HG02943 (cell line): ENCODE results near the gene VPS13C.
"Not testable (repeated sequence)": the region's sequence is repeated elsewhere in the genome, so short reads cannot be mapped to it uniquely, and the experiment has no call there.

ENCODE experiments used
- ATAC-seq: cut with Tn5 transposase; IDR thresholded peaks from one replicate; pipeline ENCODE4 v1.9.1; 2021; ENCODE audit warnings: mild to moderate bottlenecking, low read depth, moderate library complexity; ENCODE audit not compliant: unreplicated experiment

The VPS13C gene

DNA sequence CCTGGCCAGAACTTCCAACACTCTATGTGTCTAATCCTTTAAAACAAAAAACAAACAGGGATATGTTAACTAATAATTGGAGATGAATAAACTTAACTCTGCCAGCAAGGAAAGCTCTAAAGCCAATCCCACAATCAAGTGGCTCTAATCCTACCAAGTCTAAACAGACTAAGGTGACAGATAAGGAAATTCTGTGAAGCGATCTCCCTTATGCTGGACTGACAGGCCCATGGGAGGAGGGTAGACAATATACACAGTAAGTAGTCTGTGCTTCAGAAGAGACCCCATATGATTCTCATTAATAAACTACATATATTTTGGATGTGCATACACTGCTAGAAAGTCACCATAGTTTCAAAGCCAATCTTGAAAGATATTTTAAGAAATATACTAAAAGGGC, 10.1 kb downstream of the VPS13C start:
- ATAC-seq: no peak

GRCh38 chr15:62048254-62048653, 12.0 kb downstream of the VPS13C start:
- ATAC-seq: not testable (repeated sequence)

- ATAC-seq: no peak
Measured at GRCh38 chr15:62047282-62047827, 12.9 kb downstream of the VPS13C start.

DNA sequence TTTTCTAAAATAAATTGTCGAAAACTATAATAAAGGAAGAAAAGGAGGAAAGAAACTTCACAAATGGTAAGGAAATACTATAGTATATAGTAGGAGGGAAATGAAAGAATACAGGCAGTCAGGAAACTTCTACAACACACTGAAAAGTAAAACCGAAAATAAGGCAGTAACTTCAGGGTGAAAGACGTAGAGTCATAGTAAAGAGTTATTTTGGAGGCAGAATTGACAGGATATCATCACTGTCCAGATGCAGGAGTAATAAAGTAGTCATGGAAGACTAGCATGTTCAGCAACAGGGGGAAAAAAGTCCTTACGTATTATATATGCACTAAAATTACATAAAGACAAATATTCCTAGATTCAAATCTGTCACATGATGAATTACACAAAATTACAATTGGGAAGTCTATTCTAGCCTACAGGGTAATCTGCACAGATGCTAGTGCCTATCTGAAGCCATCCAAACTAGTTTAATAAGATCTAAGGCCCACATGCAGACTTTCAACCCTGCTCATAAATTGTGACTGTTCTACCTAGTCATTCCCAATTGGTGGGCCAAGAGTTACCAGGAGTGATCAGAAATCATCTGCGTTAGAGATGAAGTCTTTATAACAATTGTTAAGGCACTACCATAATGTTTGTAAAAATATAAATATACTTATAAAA, 14.0 kb downstream of the VPS13C start:
- ATAC-seq: peak; percentile 76

DNA sequence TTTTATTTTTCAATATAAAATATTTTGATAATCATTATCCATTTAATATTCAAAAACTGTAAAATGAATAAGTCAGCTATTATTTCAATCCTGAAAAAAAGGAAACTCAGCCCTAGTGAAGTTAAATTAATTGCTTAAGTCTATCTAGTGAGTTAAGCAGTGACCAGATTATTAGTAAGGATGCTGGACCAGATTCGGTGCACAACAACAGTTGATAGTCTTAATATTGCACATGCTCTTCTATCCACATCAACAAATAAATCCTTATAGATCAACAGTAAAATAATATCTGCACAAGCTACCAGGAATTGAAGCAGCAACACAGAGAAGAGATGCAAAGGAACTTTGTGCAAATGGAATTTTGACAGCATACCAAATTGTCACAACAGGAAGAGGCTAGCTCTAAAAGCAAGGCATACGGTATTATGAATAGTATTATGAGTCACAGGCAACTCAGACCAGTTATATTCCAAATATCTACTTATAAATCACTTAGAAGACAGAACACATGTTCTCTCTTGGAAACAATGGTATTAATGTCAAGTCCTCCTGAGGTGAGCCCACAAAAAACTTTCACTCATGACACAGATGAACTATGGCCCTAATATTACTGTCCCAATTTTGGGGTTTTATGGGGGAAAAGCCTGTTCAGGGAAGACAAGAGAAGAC, 24.9 kb downstream of the VPS13C start:
- no peak for ATAC-seq

- no peak for ATAC-seq
Measured at GRCh38 chr15:62027916-62028315, 32.3 kb downstream of the VPS13C start.

- ATAC-seq: no peak
Measured at GRCh38 chr15:62027263-62027565, 33.0 kb downstream of the VPS13C start.

GRCh38 chr15:62026487-62027262, 33.6 kb downstream of the VPS13C start:
- no peak for ATAC-seq

DNA sequence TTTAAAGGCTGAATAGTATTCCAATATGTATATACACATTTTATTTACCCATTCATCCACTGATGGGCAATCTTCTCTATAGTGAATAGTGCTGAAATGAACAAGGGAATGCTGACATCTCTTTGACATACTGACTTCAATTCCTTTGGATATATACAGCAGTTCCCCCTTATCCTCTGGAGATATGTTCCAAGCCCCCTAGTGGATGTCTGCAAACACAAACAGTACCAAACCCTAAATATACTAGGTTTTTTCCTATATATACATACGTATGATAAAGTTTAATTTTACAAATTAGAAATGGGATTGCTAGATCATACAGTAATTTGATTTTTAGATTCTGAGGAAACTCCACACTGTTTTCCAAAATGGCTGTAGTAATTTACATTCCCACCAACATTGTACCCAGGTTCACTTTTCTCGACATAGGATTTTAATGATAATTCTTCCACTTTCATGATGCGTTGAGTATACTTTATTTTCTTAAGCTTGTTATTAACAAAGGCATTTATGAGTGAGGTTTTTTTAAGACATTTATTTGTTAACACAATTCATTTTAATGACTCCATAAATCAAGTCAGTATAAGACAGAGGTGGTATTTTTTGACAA, 38.2 kb downstream of the VPS13C start:
- ATAC-seq: no peak

DNA sequence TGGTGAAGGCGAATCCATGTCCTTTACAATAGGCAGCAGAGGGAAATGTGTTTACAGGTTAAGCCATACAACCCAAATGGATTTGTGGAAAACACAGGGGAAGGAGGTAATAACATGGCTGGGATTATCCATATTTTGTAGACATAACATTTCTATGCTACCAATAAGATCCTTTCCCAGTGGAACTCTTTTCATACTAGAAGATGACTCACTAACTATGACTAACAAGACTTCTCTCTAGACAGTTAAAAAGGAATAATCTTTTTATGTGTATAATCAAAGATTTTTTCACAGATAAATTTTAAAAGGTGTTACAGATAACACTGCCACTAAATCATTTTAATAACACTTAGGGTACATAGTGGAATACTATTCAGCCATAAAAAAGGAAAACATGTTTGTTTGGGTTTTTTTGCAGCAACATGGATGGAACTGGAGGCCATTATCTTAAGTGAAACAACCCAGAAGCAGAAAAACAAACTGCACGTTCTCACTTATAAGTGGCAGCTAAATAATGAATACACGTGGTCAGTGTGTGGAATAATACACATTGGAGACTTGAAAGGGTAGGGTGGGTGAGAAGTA, 39.6 kb downstream of the VPS13C start:
- ATAC-seq: no peak

GRCh38 chr15:62005354-62005753, 54.9 kb downstream of the VPS13C start:
- not testable (repeated sequence) for ATAC-seq

DNA sequence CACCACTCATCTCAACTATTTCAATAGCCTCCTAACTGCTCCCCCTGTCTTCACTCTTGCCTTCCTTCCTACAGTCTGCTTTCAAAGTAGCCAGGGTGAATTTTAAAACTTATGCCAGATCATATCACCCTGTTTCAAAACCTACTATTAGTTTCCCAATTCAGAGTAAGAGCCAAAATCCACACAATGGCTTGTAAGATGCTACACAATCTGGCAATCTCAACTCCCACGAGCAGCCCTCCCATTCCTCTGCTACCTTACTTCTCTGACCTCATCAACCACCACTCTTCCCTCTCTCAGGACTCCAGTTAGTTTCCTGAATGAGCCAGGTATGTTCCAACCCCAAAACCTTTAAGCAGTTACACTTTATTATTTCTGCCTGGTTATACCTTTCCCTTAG, 62.5 kb downstream of the VPS13C start:
- ATAC-seq: no peak

GRCh38 chr15:61996056-61996635, 64.1 kb downstream of the VPS13C start:
- ATAC-seq: no peak

GRCh38 chr15:61994216-61994615, 66.0 kb downstream of the VPS13C start:
- ATAC-seq: no peak

DNA sequence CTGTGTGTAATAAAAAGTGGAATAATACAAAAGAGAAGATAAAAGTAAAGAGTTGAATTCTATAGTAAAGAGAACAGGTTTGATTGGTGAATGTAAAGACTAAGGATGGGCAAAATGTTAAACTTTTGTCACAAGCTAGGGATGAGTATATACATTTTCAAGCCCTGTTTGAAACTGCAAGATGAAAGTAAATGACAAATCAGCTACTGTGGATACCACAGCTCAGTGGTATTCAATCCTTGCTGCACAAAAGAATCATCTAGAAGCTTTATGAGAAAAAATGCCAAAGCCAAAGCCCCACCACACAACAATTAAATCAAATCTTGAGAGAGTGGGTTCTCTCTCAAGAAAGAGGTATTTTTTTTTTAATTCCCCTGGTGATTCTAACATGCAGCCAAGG, 67.7 kb downstream of the VPS13C start:
- no peak for ATAC-seq

DNA sequence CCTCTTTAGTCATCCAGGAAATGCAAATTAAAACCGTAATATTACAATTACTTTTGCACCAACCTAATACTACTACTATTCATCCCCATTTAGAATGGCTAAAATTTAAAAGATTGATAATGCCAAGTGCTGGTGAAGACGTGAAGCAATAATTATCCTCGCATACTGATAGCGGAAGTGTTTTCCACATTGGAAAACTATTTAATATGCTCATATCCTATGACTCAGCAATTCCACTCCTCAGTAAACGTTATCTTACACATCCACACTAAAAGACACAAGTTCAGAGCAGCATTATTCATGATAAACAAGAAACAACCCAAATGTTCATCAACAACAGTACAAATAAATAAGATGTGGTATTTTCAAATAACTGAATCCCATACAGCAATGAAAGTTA, 70.6 kb downstream of the VPS13C start:
- ATAC-seq: no peak

DNA sequence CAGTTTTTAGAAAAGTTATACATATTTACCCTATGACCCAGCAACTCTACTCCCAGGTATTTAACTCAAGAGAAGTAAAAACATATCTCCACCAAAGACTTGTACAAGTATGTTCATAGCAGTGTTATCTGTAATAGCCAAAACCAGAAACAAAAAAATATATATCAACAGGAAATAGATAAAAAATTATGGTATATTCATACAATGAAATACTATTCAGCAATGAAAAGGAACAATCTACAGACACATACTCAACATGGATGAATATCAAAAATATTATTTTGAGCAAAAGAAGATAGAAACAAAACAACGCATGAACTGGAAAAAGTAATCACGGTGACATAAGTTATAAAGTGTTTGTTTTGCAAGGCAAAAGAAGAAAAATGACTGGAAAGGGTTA, 72.4 kb downstream of the VPS13C start:
- ATAC-seq: no peak

DNA sequence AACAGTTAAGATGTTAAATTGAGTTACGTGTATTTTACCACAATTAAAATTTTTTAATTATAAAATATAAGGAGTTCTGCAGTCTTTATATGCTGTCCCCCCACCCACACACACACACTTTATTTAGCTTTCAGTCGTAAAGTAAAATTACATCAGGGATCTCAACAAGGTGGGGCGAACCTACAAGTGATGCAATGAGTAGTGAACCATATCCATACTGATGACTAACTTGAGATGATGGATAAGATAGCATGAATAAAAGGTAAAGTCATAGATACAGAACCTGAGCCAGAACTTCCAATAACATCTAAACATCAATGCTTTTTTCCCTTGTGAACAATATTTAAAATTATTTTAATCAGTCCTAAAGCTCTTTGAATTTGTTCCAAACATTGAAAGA, 77.2 kb downstream of the VPS13C start:
- ATAC-seq: no peak

DNA sequence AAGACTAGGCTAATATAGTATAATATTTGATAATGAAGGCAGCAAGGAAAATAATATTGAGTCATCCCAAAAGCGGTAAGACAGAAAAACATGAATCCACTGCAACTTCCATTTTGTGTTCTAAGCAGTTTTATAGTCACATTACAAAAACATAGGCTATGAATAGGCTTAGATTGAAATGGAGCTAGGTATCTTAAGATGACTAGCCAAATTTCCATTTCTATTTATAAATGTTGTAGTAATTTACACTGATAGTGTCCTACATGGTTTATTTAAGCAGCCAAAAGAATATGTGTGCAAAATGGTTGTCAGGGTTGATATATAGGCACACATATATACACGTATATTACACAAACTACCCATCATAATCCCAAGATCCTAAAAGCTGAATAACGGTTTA, 82.0 kb downstream of the VPS13C start:
- ATAC-seq: no peak

- no peak for ATAC-seq
Measured at GRCh38 chr15:61974759-61975158, 85.5 kb downstream of the VPS13C start.
